ENCODE results near the gene EBF4.
A peak's percentile ranks its signal among the peaks of the same experiment; 100 is the strongest.

The EBF4 gene

DNA sequence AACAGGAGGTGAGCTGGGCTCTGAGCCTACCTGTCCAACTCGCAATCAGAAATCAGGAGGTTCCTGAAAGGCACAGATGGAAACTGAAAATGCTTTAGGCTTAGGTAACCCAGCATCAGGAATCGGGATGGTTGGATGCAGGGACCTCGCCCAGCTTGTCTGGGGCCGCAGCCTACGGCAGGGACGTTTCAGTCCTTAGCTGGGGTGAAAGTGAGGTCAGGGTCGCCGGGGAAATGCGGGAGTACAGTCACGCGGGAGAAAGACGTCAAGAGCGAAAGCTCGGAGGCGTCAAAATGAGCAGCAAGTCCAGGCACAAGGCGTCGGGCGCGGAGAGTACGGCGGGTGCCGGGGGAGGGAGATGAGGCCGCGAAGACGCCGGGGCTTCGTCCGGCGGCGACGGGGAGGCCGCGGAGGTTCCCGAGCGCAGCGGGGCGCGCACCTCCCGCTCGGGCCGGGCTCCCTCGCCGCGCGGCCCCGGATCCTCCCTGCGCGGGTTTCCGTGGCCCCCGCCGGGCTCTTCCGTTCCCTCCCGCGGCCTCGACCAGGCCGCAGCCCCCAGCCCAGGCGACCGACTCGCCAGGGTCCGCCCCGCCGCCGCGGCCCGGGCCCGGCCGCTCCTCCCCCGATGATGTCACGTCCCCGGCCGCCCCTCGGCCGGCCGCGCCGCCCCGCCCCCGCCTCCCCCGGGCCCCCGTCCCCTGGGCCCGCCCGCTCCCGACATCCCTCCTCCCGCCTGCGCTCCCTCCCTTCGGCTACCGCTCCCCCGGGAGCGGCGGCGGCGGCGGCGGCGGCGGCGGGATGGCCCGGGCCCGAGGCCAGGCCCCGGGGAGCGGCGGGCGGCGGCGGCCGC lies at the start of gene EBF4:
Gene EBF4, plus strand, starts transcription at position 745 of the 850 bp plus-strand sequence. CDS start 866 bp downstream, outside the sequence.
- DNase-seq (ENCODE audit: low spot score): no peak

DNA sequence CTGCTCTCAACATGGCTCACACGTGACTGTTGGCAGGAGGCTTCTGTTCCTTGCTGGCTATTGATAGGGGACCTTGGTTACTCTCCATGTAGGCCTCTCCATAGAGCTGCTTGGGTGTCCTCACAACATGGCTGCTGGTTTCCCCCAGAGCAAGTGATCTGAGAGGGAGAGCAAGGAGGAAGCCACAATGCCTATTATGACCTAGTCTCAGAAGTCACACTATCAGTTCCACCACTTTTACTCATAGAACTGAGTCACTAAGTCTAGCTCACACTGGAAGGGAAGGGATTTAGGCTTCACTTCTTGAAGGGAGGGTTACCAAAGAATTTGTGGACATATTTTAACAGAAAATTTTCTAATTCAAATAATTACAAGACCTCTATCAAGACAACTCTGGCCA lies 48.9 kb upstream of the EBF4 start:
- DNase-seq (ENCODE audit: low spot score): no peak

DNA sequence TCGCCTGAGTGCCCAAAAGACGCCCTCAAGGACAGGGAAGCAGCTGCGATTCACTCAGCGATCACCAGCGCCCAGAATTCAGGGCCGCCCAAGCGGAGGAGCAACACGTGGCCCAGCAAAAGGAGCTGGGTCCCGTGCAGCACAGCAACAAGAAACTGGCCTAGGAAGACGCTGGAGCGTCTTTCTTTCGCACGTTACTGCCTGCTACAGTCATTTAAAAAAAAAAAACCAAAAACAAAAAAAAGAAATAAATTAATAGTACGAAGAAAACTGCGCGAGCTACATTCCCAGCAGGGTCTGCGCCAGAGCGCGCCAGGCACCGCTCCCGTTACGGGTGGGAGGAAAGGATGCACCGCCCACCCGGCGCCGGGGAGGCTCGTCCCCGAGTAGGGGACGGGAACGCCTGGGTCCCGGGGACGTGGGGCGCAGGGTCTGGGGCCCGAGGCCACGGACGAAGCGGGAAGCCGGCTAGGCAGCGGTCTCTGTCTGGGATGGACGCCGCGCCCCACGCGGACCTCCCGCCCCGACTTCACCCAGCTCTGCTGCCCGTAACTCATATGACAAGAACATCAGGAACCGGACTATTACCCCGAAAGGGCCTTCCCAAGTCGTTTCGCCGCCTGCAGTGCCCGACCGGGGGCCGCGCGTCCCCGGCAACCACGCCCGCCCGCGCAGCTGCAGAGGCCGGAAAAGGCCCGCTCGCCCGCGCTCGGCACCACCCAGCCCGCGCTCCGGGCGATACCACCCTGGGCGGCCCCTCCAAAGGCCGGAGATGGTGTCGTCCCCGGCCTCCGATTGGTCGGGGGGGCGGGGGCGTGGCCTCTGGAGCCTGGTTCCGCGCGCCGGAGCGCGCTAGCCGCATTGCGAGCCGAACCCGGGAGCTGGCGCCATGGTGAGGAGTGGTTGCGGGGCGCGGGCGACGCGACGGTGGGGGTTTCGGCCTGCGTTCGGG lies 40.5 kb upstream of the EBF4 start, which contains the start of gene NOP56:
Gene NOP56, plus strand, starts transcription at position 861 of the 952 bp plus-strand sequence. Its CDS starts 29 bp downstream, at position 890.
- peak; percentile 90 for DNase-seq (ENCODE audit: low spot score)

DNA sequence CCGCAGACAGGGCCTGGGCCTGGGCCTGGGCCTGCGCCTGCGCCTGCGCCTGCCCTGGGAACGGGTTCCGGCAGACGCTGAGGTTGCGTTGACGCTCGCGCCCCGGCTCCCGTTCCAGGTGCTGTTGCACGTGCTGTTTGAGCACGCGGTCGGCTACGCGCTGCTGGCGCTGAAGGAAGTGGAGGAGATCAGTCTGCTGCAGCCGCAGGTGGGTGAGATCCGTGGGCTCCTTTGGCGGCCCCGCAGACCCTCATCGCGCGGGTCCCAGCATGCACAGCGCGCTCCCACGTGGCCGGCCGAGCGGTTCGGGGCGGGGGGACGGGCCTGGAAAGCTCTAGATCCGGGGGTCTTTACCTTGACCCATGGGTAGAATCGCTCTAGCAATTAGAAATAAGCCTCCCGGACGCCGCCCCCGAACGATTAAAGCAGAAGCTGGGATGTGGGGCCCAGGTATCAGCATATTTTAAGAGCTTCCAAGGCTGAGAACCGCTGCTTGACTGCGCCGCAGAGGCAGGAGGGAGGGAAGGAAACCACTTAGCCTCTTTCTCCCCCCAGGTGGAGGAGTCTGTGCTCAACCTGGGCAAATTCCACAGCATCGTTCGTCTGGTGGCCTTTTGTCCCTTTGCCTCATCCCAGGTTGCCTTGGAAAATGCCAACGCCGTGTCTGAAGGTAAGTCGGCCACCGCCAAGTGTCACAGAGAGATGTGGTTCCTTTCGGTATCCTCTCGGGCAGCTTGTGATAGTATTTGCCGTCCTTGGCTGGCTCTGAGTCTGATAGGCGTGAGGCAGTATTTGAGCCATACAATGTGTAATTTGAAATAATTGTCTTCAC lies 39.6 kb upstream of the EBF4 start:
- DNase-seq (ENCODE audit: low spot score): no peak

DNA sequence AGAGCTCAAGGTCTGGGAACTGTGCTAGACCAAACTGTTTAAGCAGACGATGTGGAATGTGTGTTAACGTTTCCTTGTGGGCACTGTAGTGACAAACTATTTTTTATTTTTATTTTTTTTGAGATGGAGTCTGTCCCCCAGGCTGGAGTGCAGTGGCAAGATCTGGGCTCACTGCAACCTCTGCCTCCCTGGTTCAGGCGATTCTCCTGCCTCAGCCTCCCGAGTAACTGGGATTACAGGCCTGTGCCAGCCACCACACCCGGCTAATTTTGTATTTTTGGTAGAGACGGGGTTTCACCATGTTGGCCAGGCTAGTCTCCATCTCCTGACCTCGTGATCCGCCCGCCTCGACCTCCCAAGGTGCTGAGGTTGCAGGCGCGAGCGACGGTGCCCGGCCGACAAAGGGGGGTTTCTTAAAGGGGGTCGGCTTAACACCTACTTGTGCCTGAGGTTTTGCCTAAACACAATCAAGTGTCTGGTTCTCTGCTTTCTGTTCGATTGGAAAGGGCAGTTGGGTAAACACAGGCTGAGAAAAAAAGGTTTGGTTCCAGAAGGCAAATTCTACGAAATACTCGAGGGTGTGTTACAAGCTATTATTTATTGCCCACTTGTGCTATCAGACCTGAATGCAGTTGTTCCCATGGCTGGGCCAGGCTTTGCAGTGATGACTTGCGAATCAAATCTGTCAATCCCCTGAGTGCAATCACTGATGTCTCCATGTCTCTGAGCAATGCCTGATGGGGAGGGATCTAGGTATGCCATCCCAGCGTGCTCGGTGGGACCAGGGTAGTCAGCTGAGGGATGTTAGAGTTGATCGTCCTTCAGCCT lies 38.8 kb upstream of the EBF4 start:
- DNase-seq (ENCODE audit: low spot score): no peak

DNA sequence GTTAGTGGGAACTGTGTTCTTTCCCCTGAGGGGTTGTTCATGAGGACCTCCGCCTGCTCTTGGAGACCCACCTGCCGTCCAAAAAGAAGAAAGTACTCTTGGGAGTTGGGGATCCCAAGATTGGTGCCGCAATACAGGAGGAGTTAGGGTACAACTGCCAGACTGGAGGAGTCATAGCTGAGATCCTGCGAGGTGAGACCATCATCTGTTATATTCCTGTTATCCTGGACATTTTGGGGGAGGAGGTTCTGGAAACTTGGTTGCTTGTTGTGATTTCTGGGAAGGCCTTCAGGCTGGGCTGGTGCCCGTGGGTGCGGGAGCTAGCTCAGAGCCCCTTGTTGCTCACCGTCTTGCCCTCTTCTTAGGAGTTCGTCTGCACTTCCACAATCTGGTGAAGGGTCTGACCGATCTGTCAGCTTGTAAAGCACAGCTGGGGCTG lies 38.2 kb upstream of the EBF4 start:
- DNase-seq (ENCODE audit: low spot score): no peak

DNA sequence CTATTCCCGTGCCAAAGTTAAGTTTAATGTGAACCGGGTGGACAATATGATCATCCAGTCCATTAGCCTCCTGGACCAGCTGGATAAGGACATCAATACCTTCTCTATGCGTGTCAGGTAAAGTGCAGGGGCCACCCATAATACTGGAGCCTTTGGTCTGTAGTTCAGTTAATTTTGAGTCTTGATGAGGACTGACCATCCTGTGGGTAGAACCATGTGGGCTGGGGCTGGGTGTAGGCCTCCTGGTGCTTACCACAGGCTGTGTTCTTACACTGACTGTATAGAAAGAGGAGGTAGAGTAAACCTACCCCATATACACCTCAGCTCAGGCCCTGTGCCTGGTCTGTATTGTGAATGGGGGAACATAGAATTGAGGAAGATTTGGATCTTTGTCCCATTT lies 37.7 kb upstream of the EBF4 start:
- DNase-seq (ENCODE audit: low spot score): no peak

- DNase-seq (ENCODE audit: low spot score): no peak
Measured at GRCh38 chr20:2655331-2656116, 37.1 kb upstream of the EBF4 start.

- DNase-seq (ENCODE audit: low spot score): no peak
Measured at GRCh38 chr20:2656471-2657117, 36.0 kb upstream of the EBF4 start.

DNA sequence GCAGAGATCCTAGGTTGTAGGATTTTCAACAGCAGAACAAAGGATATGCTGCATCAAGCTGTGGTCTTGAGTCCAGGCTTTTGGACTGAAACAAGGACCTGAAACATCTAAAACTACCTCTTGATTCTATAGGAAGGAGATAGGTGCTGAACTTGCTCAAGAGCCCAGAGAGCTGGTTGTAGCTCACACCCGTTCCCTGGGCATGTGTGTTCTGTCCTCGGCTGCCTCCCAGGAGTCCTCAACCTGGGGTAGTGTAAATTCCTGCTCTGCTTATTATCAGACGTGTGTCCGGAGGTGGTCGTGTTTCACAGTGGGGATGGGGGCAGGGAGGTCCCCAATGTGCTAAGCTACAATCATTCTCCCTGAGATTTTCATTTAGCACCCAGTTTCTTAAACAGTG lies 35.3 kb upstream of the EBF4 start:
- no peak for DNase-seq (ENCODE audit: low spot score)

GRCh38 chr20:2657674-2658073 lies 34.9 kb upstream of the EBF4 start:
- no peak for DNase-seq (ENCODE audit: low spot score)

- DNase-seq (ENCODE audit: low spot score): no peak
Measured at GRCh38 chr20:2658414-2659354, 33.9 kb upstream of the EBF4 start.

DNA sequence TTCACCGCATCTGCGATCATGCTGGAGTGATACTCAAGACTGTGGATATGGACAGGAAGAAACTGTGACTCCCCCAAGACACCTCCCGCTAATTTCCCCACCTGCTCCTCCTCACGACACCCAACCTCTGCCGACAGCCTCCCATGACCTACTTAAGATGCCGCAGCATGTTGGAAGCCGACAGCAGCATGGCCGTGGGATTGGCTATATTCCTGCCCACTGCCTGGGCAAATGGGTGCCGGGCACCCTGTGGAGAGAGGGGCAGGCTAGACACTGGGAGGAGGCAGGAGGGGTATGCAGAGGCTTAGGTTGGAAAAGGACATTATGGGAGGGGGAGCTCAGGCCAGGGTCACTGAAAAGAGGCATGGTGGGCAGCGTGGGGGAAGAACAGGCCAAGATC lies 33.0 kb upstream of the EBF4 start:
- no peak for DNase-seq (ENCODE audit: low spot score)

- DNase-seq (ENCODE audit: low spot score): no peak
Measured at GRCh38 chr20:2663364-2663886, 29.2 kb upstream of the EBF4 start.

- peak; percentile 90 for DNase-seq (ENCODE audit: low spot score)
Measured at GRCh38 chr20:2663887-2664719, 28.5 kb upstream of the EBF4 start, which contains the start of gene IDH3B. Gene IDH3B, minus strand, starts transcription at chr20:2664216. Its CDS starts 28 bp downstream, at chr20:2664188.

DNA sequence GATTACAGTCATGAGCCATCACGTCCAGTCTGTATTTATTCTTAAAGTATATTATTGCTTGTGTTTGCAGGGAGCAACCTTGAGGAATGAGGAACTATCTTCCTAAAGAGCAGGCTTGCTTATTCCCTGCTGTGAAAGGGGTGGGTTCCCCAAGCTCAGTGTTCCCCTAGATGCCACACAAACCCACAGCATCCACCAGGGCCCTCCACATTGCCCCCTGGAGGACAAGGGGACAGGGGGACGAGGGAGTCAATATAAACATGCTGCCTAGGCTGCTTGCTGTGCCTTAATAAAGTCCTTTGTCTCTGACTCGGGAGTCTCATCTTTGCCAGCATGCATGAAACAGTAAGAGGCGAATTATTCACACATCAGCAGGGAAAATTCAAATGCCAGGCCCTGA lies 20.6 kb upstream of the EBF4 start:
- DNase-seq (ENCODE audit: low spot score): no peak

- DNase-seq (ENCODE audit: low spot score): no peak
Measured at GRCh38 chr20:2672446-2672845, 20.1 kb upstream of the EBF4 start.
